HG03039 (cell line): ENCODE measurements around the gene PDCD4.
"Not testable (repeated sequence)": the region's sequence is repeated elsewhere in the genome, so short reads cannot be mapped to it uniquely, and the experiment has no call there.

ENCODE experiments used
- ATAC-seq: cut with Tn5 transposase; IDR thresholded peaks from one replicate; pipeline ENCODE4 v1.9.1; 2021; ENCODE audit warnings: mild to moderate bottlenecking, moderate library complexity; ENCODE audit not compliant: unreplicated experiment

The PDCD4 gene

DNA sequence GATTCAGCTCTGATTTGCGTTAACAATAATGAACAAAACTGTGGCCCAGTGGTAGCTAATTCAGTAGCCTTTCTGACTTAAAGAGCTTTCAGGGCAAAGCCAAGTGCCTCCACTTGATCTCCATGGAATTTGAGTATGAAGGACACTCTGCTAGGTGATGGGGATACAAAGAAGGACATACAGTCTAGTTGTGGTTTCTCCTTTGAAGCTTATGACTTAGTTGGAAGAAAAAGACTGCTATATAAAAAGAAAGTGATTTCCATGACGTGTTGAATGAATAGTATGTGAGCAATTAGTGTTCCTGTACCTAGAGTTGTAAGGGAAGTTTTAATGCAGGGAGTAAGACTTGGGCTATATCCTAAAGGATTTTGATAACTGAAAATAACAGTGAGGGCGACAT lies 8.3 kb downstream of the PDCD4 start:
- no peak for ATAC-seq

DNA sequence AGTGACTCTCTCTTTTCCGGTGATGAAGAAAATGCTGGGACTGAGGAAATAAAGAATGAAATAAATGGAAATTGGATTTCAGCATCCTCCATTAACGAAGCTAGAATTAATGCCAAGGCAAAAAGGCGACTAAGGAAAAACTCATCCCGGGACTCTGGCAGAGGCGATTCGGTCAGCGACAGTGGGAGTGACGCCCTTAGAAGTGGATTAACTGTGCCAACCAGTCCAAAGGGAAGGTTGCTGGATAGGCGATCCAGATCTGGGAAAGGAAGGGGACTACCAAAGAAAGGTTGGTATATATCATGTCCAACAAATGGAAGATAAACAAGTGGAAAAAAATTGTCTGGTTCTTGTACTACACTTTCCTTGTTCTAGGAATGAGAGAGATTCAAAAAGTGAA lies 9.5 kb downstream of the PDCD4 start:
- no peak for ATAC-seq

DNA sequence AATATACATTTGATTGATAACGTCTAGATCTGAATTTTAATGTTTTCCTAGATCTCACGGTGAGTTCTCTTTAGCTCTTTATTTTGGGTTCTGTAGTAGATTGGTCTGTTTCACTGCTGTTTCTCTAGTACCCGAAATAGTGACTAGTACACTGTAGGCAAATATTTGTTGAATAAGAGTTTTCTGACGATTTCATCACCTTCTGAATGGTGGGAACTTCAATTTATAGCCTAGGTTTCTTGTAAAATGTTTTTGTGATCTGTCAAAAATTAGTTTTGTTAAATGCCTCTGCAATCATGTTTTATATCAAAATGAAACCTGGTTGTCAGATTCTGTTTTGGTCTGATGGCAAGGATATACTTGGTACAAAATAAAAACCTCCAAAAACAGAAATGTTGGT lies 10.2 kb downstream of the PDCD4 start:
- no peak for ATAC-seq

DNA sequence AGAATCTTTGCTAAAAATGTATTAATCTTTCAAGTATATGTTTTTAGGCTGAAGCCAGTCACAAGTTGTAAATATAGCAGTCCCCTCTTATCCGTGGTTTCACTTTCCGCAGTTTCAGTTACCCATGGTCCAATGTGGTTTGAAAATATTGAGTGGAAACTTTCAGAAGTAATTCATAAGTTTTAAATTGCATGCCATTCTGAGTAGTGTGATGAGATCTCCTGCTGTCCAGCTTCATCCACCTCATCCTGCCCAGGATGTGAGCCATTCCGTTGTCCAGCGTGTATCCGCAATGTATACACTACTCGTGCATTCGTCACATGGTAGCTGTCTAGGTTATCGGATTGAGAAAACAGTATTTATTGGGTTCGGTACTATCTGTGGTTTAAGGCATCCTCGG lies 12.2 kb downstream of the PDCD4 start:
- no peak for ATAC-seq

DNA sequence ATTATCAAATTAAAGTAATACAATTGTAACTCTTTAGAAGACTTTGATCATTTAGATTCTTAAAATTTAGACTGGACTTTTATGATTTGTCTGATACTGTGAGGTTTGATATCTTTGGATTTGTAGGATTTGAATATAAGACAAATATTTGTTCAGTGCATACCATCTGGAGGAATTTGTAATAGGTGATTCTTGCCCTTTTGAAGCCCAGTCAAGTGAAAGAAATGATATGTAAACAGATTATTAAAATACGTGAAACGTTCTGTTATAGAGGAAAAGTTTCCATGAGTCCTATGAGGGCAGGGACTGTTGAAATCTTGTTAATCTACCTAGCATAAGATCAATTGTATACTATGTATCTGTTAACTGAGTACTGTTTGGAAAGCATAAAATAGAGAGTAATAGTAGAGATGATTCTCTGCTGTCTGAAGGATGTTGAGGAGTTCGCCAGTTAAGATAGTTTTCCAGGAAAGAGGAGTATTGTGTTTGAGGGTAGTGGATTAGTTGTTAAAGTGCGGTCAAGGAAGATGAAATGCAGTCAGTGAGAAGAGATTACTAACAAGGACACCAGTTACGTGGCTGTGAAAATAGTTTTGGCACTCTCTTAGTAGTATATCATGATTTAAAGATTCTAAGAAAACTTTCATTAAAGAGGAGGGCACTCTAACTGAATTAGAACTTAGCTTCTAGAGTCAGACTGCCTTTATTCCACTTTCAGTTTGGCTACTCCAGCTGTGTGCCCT lies 14.4 kb downstream of the PDCD4 start:
- no peak for ATAC-seq

DNA sequence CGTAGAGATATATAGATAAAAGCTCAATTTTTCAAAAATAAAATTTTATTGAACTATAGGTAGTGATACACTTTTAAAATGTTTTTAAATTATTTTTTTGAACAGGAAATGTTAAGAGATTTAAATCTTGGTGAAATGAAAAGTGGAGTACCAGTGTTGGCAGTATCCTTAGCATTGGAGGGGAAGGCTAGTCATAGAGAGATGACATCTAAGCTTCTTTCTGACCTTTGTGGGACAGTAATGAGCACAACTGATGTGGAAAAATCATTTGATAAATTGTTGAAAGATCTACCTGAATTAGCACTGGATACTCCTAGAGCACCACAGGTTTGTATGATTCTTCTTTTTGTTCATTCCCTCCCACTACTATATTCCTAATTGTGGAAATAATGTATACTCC lies 15.8 kb downstream of the PDCD4 start:
- no peak for ATAC-seq

DNA sequence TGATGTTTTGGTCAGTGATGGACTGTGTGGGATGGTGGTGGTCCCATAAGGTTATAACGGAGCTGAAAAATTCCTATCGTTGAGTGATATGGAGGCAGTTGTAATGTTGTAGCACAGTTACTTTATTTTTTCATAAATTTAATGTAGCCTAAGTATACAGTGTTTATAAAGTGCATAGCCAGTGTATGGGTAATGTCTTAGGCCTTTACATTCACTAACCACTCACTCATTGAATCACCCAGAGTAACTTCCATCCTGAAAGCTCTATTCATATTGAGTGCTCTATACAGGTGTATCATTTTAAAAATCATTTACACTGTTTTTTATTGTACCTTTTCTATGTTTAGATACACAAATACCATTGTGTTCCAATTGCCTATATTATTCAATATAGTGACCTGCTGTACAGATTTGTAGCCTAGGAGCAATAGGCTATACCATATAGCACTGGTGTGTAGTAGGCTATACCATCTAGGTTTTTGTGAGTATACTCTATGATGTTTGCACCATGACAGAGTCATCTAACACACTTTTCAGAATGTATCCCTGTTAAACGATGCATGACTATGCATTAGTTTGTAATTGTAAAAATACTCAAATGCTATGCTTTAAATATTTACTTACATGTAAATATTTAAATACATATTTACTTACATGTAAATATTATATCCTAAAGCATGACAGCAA lies 21.0 kb downstream of the PDCD4 start:
- ATAC-seq, result no peak

DNA sequence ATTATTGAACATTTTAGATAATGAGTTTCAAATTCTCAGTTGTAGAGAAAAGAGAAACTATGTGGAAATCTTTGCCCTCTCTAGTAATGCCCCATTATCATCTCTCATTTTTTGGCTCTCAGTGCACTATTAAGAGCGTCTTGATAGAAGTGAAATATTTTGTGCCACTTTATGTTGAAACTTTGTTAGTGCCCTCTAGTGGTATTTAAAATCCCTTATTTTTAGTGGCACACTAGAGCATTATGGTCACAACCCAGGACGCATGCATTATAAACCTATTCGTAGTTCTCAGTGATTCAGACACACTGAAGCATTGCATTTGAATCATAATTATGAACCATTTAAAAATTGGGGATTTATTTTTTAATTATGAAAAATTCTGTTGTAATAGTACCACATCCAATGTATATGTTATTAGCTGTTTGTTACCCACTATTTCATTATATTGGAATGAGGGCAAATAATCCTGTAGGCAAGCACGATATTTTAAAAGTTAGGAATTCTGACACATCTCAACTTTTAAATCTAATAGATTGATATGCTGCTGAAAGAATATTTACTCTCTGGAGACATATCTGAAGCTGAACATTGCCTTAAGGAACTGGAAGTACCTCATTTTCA lies 21.9 kb downstream of the PDCD4 start:
- ATAC-seq, result peak; percentile 53

DNA sequence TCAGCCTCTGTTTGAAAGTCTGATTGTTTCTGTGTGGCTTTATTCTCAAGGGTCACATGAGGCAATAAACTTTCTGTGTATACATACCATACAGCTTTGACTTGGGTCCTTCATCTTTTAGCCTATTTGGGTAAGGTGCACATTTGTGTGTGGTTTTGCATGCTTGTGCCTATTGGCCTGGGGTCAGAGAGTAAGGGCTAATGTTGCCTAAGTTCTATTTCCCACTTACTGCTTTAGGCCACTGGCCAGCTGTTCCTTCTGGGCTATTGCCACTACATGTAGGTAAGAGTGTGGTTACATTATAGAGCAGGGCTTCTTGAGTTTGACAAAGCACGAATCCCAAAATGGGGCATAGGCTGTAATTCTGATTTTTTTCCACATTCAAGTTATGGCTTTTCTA lies 25.5 kb downstream of the PDCD4 start:
- ATAC-seq, result no peak

DNA sequence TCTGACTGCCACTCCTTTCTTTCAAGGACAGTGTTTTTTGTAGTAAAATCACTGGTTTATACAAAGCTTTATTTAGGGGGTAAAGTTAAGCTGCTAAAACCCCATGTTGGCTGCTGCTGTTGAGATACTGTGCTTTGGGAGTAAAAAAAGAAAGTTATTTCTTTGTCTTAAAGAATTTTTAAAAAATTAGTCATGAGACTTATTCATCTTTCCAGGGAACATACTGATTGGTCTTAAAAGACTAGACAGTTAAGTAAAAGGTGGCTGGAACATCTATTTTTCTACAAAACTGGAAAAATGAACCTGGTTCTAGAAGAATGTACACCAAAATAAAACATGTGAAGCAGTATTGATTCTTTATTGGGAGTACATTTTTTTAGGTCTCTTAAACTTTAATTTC lies 26.7 kb downstream of the PDCD4 start:
- no peak for ATAC-seq

DNA sequence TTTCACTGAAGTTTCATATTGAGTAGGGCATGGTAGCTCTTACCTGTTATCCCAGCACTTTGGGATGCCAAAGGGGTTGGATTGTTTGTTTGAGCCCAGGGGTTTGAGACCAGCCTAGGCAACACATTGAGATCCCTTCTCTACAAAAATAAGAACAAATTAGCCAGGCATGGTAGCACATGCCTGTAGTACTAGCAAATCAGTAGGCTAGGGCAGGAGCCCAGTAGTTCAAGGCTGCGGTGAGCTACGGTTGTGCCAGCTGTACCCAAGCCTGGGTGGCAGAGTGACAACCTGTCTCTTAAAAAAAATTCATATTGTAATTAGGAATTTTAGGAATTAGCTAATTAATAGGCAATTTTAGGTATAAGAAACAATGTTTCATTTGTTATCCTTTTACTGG lies 29.3 kb downstream of the PDCD4 start:
- ATAC-seq, result no peak

DNA sequence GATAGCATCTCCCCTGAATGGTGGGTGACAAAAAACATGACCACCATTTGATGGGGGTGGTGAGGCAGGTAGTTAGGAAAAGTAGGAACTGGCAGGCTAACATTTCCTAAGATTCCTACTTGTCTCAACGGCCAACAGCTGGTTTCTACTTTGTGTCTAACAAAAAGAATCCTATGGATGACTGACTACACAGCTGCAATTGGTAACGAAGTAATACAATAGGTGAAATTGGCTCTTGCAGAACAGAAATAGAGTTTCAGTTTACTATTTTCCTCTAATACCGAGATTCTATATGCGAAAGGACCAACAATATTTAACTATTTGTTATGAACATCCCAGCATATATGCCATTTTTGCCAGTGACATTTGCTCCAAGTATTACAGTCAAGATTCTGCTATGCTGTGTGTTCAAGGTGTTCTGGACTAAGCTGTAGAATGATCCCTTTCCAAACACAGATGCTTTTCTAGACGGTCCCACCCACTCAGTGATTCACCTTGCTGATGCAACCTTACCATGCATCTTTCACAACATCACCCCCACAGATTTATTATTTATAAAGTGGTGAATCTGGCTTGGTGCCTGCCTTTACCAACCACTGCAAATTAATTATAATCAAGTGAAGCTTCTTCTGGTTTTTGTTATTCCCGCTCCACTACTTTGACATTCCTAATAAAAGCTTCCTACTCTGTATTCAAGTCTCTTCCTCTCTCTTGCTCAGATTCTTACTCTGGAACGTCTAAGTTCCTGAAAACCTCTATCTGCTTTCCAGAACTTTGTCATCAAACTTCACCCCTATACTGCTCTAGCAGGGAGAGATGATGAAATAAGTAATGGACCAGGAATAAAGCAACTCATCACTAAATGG lies 30.5 kb downstream of the PDCD4 start:
- no peak for ATAC-seq

DNA sequence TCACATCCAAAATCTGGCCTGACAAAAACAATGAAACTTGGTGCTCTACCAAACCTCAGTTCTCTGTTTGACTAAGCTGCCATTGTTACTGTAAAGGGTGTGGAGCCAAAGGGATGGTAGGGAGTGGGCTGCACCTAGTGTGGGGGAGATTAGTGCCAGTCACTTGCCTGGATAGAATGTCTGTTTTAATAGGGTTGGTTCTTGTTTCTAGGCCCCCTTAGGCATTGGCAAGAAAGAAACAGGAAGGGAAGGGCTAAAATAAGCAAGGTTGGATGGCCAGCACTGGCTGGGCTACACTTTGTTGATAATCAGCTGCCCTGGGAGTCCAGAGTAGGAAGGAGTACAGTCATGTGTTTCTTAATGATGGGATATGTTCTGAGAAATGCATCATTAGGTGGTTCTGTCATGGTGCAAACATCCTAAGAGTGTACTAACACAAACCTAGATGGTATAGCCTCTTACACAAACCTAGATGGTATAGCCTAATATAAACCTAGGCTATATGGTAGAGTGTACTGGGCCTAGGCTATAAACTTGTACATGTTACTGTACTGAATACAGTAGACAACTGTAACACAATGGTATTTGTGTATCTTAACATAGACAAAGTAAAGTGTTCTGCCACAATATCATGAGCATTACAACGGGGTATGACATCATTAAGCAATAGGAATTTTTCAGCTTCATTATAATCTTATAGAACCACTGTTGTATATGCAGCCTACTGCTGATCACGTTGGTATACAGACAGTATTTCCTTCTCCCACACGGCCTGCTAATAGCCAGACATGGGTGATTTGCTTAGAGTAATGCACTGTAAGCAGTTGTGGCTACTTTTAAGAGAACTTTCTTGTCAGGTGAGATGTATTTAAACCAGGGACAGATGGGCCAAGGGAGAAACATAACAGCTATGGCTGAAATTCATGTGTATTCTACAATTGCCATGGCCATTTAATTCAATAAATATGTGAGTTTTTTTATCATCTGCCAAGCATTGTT lies 31.9 kb downstream of the PDCD4 start:
- peak; percentile 68 for ATAC-seq

DNA sequence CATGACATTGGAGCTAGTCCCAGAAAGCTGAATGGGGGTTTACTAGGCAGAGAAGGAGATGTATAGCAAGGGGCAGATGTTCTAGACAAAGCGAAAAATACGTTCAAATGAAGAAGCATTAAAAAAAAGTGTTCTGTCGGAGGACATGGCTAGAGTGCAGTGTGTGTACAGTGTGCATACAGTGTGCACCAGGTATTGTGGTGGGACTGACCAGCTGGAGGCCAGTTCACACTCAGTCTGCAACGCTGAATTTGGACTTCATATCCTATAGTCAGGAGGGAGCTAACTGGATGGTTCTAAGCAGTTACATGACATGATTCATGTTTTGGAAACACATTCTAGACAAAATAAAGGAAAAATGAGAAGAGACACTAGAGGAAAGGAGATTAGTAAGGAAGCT lies 38.4 kb downstream of the PDCD4 start:
- ATAC-seq, result no peak

DNA sequence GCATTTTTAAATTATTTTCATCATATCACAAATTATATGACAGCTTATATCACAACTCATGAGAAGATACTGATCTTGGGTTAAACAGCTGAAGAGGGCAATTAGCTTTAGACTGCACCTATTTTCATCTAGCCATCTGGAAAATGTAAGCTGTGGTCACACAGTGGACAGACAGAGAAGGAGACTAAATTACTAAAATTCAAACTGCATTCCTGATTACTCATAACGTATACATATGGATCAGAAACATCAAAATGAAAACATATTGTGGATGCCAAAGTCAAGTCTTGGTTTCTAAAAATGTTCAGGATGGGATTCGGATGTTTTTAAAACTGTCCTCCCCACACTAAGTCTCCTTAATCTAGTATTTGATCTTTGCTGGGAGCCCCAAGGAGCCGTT lies 40.6 kb downstream of the PDCD4 start:
- ATAC-seq, result no peak

DNA sequence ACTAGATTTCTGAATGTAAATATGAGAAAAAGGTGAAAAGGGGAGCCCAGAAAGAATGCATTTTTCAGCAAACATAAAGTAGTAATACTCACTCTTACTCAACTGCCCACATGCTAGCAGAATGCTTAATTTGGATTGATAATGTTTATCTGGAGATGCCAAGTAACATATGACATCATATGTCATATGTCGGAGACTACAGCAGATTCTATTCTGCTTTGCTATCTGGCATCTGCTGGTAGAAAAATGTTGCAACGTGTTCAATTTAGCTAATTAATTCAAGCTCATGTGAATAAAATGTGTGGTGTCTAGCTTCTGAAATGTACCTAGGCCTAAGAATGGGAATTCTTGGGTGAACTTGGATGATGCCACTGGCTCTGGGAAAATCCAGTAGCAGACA lies 42.7 kb downstream of the PDCD4 start:
- no peak for ATAC-seq

DNA sequence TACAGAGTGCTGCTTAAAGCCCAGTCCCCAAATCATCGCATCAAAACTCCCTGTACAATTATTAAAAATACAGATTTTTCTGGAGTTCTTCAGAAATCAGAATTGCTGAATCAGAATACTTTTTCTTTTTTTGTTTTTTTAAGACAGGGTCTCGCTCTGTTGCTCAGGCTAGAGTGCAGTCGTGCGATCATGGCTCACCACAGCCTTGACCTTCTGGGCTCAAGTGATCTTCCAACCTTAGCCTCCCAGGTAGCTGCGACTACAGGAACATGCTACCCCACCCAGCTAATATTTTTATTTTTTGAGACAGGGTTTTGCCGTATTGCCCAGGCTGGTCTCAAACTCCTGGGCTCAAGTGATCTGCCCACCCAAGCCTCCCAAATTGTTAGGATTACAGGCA lies 43.3 kb downstream of the PDCD4 start:
- ATAC-seq, result no peak

DNA sequence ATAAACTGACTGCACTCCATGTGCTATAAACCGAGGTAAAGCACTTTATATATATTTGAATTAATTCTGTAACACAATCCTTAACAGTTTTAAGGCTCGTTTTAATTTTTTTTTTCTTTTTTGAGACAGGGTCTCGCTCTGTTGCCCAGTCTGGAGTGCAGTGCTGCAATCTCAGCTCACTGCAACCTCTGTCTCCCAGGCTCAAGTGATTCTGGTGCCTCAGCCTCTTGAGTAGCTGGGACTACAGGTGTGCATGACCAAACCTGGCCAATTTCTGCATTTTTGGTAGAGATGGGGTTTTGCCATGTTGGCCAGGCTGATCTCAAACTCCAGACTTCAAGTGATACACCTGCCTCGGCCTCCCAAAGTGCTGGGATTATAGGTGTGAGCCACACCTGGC lies 43.9 kb downstream of the PDCD4 start:
- ATAC-seq, result not testable (repeated sequence)

DNA sequence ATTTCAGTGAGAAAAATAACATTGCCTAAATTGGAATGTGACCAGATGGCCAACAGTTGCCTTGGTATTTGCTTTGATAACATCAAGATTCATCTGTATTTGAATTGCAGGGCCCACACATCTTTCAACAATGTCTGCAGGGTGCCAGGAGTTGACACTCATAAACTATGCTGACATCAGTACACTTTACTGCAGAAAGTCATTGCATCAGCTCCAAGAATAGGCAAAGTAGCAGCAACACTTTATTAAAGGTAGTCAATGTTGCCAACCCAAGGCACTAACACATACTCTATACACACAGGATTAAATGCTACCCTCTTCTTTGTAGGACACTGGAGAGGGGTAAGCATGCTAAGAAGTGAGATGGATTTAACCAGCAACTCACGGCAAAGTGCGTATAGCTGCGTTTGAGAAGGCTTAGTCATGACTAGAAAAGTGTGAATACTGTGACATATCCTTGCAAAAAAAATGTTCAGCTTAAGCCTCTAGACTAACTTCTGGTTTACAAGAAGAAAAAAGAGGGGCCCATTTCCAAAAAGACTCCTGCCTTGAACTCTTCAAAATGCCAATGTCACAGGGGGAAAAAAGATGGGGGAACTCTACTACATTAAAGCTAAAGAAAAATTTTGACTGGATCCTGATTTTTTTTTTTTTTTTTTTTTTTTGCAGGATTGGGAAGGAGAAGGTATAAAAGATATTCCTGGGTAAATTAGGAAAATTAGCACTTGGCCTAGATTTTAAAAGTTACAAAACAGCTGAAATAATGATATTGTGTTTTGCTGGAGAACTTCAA lies 45.0 kb downstream of the PDCD4 start:
- ATAC-seq, result no peak
